Activated CD8-positive, alpha-beta memory T cell treated with anti-CD3 and anti-CD28 coated beads, Interleukin-2, amount 10 ng/mL, durations not matched to agents 7 days and 5 days (primary cell): Measurements from ENCODE around the gene DPP6. TPM values are rescaled to one million over a fixed set of nuclear protein-coding genes. Genes with fewer than 3 reads are reported as not detected.
"Not testable (repeated sequence)": the region's sequence is repeated elsewhere in the genome, so short reads cannot be mapped to it uniquely, and the experiment has no call there.

Experiments
- ATAC-seq: fragments of 150-1000 bp; cut with Tn5 transposase; one replicate; pipeline ENCODE4 v1.10.0; 2021; ENCODE audit warnings: moderate library complexity
- CTCF ChIA-PET: fragments of 350-600 bp; sonication (Branson Sonifier 250); formaldehyde crosslinking; loops from one replicate; lab custom pipeline; 2021; ENCODE audit warnings: antibody characterized with exemption; lab: Charles Lee
- DNase-seq: peaks from one replicate; pipeline ENCODE4 v3.0.0-alpha.2; 2020
- H3K27ac Mint-ChIP-seq: one replicate; pipeline ENCODE4 v1.8.0; 2021; ENCODE audit warnings: mild to moderate bottlenecking, mixed read lengths
- H3K27me3 Mint-ChIP-seq: one replicate; pipeline ENCODE4 v1.8.0; 2021; ENCODE audit warnings: mixed read lengths
- H3K36me3 Mint-ChIP-seq: one replicate; pipeline ENCODE4 v1.8.0; 2021; ENCODE audit warnings: mild to moderate bottlenecking, mixed read lengths
- H3K4me1 Mint-ChIP-seq: one replicate; pipeline ENCODE4 v1.8.0; 2021; ENCODE audit warnings: mixed read lengths
- H3K4me3 Mint-ChIP-seq: one replicate; pipeline ENCODE4 v1.8.0; 2021; ENCODE audit warnings: mild to moderate bottlenecking, moderate library complexity, mixed read lengths
- H3K9me3 Mint-ChIP-seq: one replicate; pipeline ENCODE4 v1.8.0; 2022; ENCODE audit warnings: low read depth, mixed read lengths
- total RNA-seq, 2 experiments: library from RNA; stranded (reverse); gene quantifications; one replicate each; pipeline ENCODE4 v1.2.3, GENCODE V29; 2021

The DPP6 gene
- total RNA-seq, 2 experiments from 2014 or later: not detected

GRCh38 chr7:154678001-154678550 is 625.9 kb downstream of the DPP6 start:
- H3K36me3 Mint-ChIP-seq, ATAC-seq, H3K27me3 Mint-ChIP-seq, H3K4me1 Mint-ChIP-seq, H3K27ac Mint-ChIP-seq, H3K4me3 Mint-ChIP-seq, H3K9me3 Mint-ChIP-seq, DNase-seq, CTCF ChIA-PET: not testable (repeated sequence)

- H3K9me3 Mint-ChIP-seq: peaks cover 2% of the 10 kb centered on the region
- CTCF ChIA-PET: no interaction called here
- H3K4me3 Mint-ChIP-seq: no peak overlapping the region
- ATAC-seq: no peak
- H3K27me3 Mint-ChIP-seq: no peaks in the 10 kb centered on the region
- no peaks in the 10 kb centered on the region for H3K4me1 Mint-ChIP-seq
- H3K36me3 Mint-ChIP-seq: no peaks in the 10 kb centered on the region
- no peak for DNase-seq
- no peak overlapping the region for H3K27ac Mint-ChIP-seq
These were observed 627.3 kb downstream of the DPP6 start for GRCh38 chr7:154679379-154680053.

GRCh38 chr7:154680894-154681659 is 628.9 kb downstream of the DPP6 start:
- Mint-ChIP-seq H3K4me3 (no peak overlapping the region), H3K27ac (no peak overlapping the region), H3K4me1 (no peaks in the 10 kb centered on the region), H3K9me3 (peaks cover 2% of the 10 kb centered on the region), H3K27me3 (no peaks in the 10 kb centered on the region), H3K36me3 (no peaks in the 10 kb centered on the region)
- CTCF ChIA-PET: no interaction called here
- ATAC-seq (no peak), DNase-seq (no peak)

GRCh38 chr7:154682003-154682402 is 629.8 kb downstream of the DPP6 start:
- H3K9me3 Mint-ChIP-seq: peaks cover under 1% of the 10 kb centered on the region

GRCh38 chr7:154684666-154685563 is 632.7 kb downstream of the DPP6 start:
- no peaks in the 10 kb centered on the region for H3K4me1 Mint-ChIP-seq
- H3K27me3 Mint-ChIP-seq: no peaks in the 10 kb centered on the region
- CTCF ChIA-PET: no interaction called here
- no peak for DNase-seq
- H3K9me3 Mint-ChIP-seq: peaks cover 2% of the 10 kb centered on the region
- no peak overlapping the region for H3K4me3 Mint-ChIP-seq
- no peaks in the 10 kb centered on the region for H3K36me3 Mint-ChIP-seq
- no peak for ATAC-seq
- no peak overlapping the region for H3K27ac Mint-ChIP-seq

More at GRCh38 chr7:154682003-154682402, 629.8 kb downstream of the DPP6 start:
- no peak overlapping the region for H3K27ac Mint-ChIP-seq
- CTCF ChIA-PET: no interaction called here
- H3K36me3 Mint-ChIP-seq: no peaks in the 10 kb centered on the region
- no peaks in the 10 kb centered on the region for H3K4me1 Mint-ChIP-seq
- ATAC-seq (no peak), DNase-seq (no peak)
- no peaks in the 10 kb centered on the region for H3K27me3 Mint-ChIP-seq
- no peak overlapping the region for H3K4me3 Mint-ChIP-seq

GRCh38 chr7:154685564-154685901 is 633.3 kb downstream of the DPP6 start:
- Mint-ChIP-seq H3K9me3 (peaks cover 2% of the 10 kb centered on the region), H3K4me1 (no peaks in the 10 kb centered on the region), H3K36me3 (no peaks in the 10 kb centered on the region), H3K27ac (no peak overlapping the region), H3K27me3 (no peaks in the 10 kb centered on the region), H3K4me3 (no peak overlapping the region)
- ATAC-seq: no peak
- CTCF ChIA-PET: no interaction called here
- DNase-seq: no peak

GRCh38 chr7:154686305-154686704 is 634.1 kb downstream of the DPP6 start:
- CTCF ChIA-PET: no interaction called here
- ATAC-seq: no peak
- no peaks in the 10 kb centered on the region for H3K4me1 Mint-ChIP-seq
- H3K27me3 Mint-ChIP-seq: no peaks in the 10 kb centered on the region
- no peak for DNase-seq
- no peak overlapping the region for H3K4me3 Mint-ChIP-seq
- H3K27ac Mint-ChIP-seq: no peak overlapping the region
- H3K9me3 Mint-ChIP-seq: peaks cover 2% of the 10 kb centered on the region
- no peaks in the 10 kb centered on the region for H3K36me3 Mint-ChIP-seq

GRCh38 chr7:154688952-154689351 is 636.8 kb downstream of the DPP6 start:
- no peak for DNase-seq
- Mint-ChIP-seq H3K36me3 (no peaks in the 10 kb centered on the region), H3K27me3 (no peaks in the 10 kb centered on the region), H3K27ac (no peak overlapping the region), H3K4me3 (no peak overlapping the region), H3K9me3 (peaks cover 2% of the 10 kb centered on the region), H3K4me1 (no peaks in the 10 kb centered on the region)
- CTCF ChIA-PET: no interaction called here
- ATAC-seq: no peak

GRCh38 chr7:154690411-154690810 is 638.2 kb downstream of the DPP6 start:
- CTCF ChIA-PET: no interaction called here
- Mint-ChIP-seq H3K9me3 (peaks cover 2% of the 10 kb centered on the region), H3K36me3 (no peaks in the 10 kb centered on the region), H3K27ac (no peak overlapping the region), H3K4me1 (no peaks in the 10 kb centered on the region), H3K4me3 (no peak overlapping the region), H3K27me3 (no peaks in the 10 kb centered on the region)
- no peak for ATAC-seq
- DNase-seq: no peak

GRCh38 chr7:154693661-154694060 is 641.5 kb downstream of the DPP6 start:
- ATAC-seq (no peak), DNase-seq (no peak)
- H3K27me3 Mint-ChIP-seq: no peaks in the 10 kb centered on the region
- no peak overlapping the region for H3K27ac Mint-ChIP-seq
- no peaks in the 10 kb centered on the region for H3K36me3 Mint-ChIP-seq
- H3K9me3 Mint-ChIP-seq: peaks cover 2% of the 10 kb centered on the region
- no peak overlapping the region for H3K4me3 Mint-ChIP-seq
- no peaks in the 10 kb centered on the region for H3K4me1 Mint-ChIP-seq
- CTCF ChIA-PET: no interaction called here

- H3K9me3 Mint-ChIP-seq: no peaks in the 10 kb centered on the region
- ATAC-seq: no peak
- H3K27ac Mint-ChIP-seq: no peak overlapping the region
These were observed 643.6 kb downstream of the DPP6 start for GRCh38 chr7:154695836-154696235.

GRCh38 chr7:154696556-154696955 is 644.4 kb downstream of the DPP6 start:
- Mint-ChIP-seq H3K4me1 (no peaks in the 10 kb centered on the region), H3K27me3 (no peaks in the 10 kb centered on the region), H3K36me3 (no peaks in the 10 kb centered on the region), H3K27ac (no peak overlapping the region), H3K9me3 (no peaks in the 10 kb centered on the region), H3K4me3 (no peak overlapping the region)
- ATAC-seq (no peak), DNase-seq (no peak)
- CTCF ChIA-PET: no interaction called here

More at GRCh38 chr7:154695836-154696235, 643.6 kb downstream of the DPP6 start:
- CTCF ChIA-PET: no interaction called here
- H3K4me3 Mint-ChIP-seq: no peak overlapping the region
- H3K4me1 Mint-ChIP-seq: no peaks in the 10 kb centered on the region
- no peaks in the 10 kb centered on the region for H3K27me3 Mint-ChIP-seq
- no peak for DNase-seq
- H3K36me3 Mint-ChIP-seq: no peaks in the 10 kb centered on the region

GRCh38 chr7:154698726-154699291 is 646.6 kb downstream of the DPP6 start:
- no peaks in the 10 kb centered on the region for H3K27me3 Mint-ChIP-seq
- DNase-seq: no peak

More at GRCh38 chr7:154698726-154699291, 646.6 kb downstream of the DPP6 start:
- Mint-ChIP-seq H3K4me3 (no peak overlapping the region), H3K9me3 (peaks cover under 1% of the 10 kb centered on the region), H3K36me3 (no peaks in the 10 kb centered on the region), H3K4me1 (no peaks in the 10 kb centered on the region), H3K27ac (no peak overlapping the region)
- no peak for ATAC-seq
- CTCF ChIA-PET: no interaction called here
